22Rv1 (cell line): Measurements from ENCODE around the gene SPC24.

Experiments used
- ZFX ChIP-seq: fragments of 450-650 bp; IDR thresholded peaks from 2 replicates; pipeline ENCODE4 v1.6.1; 2017; ENCODE audit warnings: antibody characterized with exemption, borderline replicate concordance
- TF ChIP-seq, protein P1 (sequence below): fragments of 450-650 bp; IDR thresholded peaks from 2 replicates; pipeline ENCODE4 v1.5.1; 2017; ENCODE audit warnings: mild to moderate bottlenecking

DNA sequence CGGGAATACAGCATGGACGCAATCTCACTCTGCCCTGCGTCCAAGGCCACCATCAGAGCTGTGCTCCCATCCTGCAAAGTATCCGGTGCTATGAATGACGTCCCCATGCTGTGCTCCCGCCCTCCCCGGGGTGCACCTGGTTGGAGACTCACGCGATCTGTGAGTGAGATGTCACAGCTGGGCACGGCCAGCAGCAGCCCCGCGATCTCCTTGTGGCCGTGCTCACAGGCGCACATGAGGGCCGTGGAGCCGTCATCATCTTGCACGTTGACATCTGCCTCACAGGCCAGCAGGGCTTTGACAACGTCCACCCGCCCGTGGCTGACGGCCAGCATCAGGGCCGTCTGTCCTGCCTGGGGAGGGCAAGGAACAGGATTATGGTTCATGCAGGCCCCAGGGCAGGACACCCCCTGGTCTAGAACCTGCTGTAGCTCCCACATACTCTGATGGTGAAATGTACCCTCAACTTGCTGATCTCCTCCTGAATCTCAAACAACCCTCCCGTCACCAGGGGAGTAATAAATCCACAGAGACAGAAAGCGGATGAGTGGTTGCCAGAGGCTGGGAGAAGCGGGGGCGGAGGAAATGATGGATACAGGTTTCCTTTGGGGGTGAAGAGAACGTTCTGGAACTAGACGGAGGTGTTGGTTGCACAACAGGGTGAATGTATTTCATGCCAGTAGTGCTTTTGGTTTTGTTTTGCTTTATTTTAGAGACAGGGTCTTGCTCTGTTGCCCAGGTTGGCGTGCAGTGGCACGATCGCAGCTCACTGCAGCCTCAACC, 14.5 kb upstream of the SPC24 start:
- TF ChIP-seq, protein P1, sequence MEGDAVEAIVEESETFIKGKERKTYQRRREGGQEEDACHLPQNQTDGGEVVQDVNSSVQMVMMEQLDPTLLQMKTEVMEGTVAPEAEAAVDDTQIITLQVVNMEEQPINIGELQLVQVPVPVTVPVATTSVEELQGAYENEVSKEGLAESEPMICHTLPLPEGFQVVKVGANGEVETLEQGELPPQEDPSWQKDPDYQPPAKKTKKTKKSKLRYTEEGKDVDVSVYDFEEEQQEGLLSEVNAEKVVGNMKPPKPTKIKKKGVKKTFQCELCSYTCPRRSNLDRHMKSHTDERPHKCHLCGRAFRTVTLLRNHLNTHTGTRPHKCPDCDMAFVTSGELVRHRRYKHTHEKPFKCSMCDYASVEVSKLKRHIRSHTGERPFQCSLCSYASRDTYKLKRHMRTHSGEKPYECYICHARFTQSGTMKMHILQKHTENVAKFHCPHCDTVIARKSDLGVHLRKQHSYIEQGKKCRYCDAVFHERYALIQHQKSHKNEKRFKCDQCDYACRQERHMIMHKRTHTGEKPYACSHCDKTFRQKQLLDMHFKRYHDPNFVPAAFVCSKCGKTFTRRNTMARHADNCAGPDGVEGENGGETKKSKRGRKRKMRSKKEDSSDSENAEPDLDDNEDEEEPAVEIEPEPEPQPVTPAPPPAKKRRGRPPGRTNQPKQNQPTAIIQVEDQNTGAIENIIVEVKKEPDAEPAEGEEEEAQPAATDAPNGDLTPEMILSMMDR = no peak
- no peak for TF ChIP-seq ZFX
